H1 (cell line): ENCODE measurements around the gene GTPBP1. TPM values are rescaled to one million over a fixed set of nuclear protein-coding genes. Genes with fewer than 3 reads are reported as not detected.

ENCODE experiments used
- JUND ChIP-seq: IDR thresholded peaks from 2 replicates; pipeline ENCODE4 v1.6.1; 2011; ENCODE audit warnings: mild to moderate bottlenecking, improper control_type of control experiment, low read length
- RAD21 ChIP-seq, 2 experiments: IDR thresholded peaks in 1 of 2; conservative IDR thresholded peaks in 1 of 2; 2 replicates each; pipeline ENCODE4 v1.6.1; 2011; ENCODE audit warnings: low read depth in 2 of 2, low read length in 2 of 2, improper control_type of control experiment in 1 of 2, inconsistent platforms in 1 of 2, mild to moderate bottlenecking in 1 of 2, moderate library complexity in 1 of 2
- SIN3A ChIP-seq, 2 experiments: IDR thresholded peaks in 1 of 2; conservative IDR thresholded peaks in 1 of 2; 2 replicates each; pipeline ENCODE4 v1.6.1; 2011 to 2012; ENCODE audit warnings: low read length in 2 of 2, improper control_type of control experiment in 1 of 2, low read depth in 1 of 2, mild to moderate bottlenecking in 1 of 2
- SRF ChIP-seq: IDR thresholded peaks from 2 replicates; pipeline ENCODE4 v1.6.1; 2011; ENCODE audit warnings: mild to moderate bottlenecking, low read depth, low read length, moderate library complexity
- polyA plus RNA-seq, 7 experiments: library from polyadenylated mRNA; depleted of rRNA in 3 of 7; stranded (reverse) in 5 of 7; unstranded in 2 of 7; fragments of >200 nt in 5 of 7; fragments of 200-250 nt in 2 of 7; gene quantifications; 1 replicate in 5 of 7; 2 replicates in 1 of 7; 4 replicates in 1 of 7; pipeline versions ENCODE4 v1.2.1 to v1.2.3, GENCODE V29; 2011 to 2013; ENCODE audit warnings: missing spikeins in 2 of 7, mixed read lengths in 2 of 7
- total RNA-seq: library from RNA; stranded (reverse); fragmentation: NEBNext Ultra II Directional; extraction: Animal tissue kit (Norgen Biotek cat#: 25700); gene quantifications from 2 replicates; pipeline ENCODE4 v1.2.1, GENCODE V29; 2021

GTPBP1 gene
- total and polyA plus RNA-seq, 2 of the 8 experiments (the other 6 are each of a cell fraction or from before 2014, with no cell fraction given): 53.1 to 91.8 TPM

DNA sequence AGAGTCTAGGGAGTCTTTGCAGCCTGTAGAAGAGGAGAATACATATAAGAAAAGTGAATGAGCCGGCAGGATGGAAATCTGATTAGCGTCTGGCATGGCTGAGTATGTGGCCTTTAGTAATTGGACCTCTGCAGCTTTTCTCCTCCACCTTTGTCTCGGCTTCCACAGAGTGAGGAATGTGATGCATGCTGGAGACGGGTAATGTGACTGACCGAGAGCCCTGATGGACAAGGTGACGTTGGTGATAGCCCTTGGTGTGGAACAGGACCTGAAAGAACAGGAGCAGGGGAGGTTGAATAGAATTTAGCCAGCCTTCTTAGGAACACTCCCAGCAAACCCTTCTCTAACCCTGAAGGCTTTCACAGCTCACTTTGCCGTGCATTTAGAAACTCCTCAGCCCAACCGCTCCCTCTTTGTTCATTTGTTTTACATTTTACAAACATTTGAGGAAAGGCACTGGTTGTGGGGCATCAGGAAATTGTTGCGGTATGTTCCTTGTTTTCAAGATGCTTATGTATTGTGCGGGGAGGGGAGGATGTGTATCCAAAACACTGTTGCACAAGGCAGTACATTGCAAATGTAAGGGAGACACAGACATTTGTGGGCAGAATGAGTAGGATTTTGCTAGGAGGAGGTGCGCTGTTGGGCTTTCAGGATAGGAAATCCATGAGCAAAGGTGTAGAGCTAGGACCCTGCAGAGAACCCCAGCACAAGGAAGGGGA, 6.9 kb downstream of the GTPBP1 start (continued):
- no peak for TF ChIP-seq SIN3A (conservative IDR thresholded peaks at IDR 0.05 in 1 of 2, IDR thresholded peaks at IDR 0.05 in 1 of 2; ENCODE audit: low read depth in 1 of 2, low read length in 2 of 2)
- no peak for TF ChIP-seq RAD21 (IDR thresholded peaks at IDR 0.05 in 1 of 2, conservative IDR thresholded peaks at IDR 0.05 in 1 of 2; ENCODE audit: low read depth in 2 of 2, low read length in 2 of 2)
- no peak for TF ChIP-seq SRF
- no peak for TF ChIP-seq JUND
